CD14-positive monocyte (primary cell): Measurements from ENCODE around the gene LHX3. TPM values are rescaled to one million over a fixed set of nuclear protein-coding genes. Genes with fewer than 3 reads are reported as not detected.

ENCODE experiments used
- DNase-seq, 3 donors: peaks; one replicate each; pipeline ENCODE4 v3.0.0-alpha.2; 2011 to 2022
- H2AFZ ChIP-seq: 2 replicates; pipeline ENCODE4 v1.6.0; 2012; ENCODE audit warnings: mild to moderate bottlenecking, low read depth, low read length, inconsistent platforms; ENCODE audit not compliant: insufficient read depth, poor library complexity, severe bottlenecking
- H3K27ac ChIP-seq, 2 donors: 1 replicate in 1 of 2; 2 replicates in 1 of 2; pipeline ENCODE4 v1.5.1; 2012 to 2013; ENCODE audit warnings: low read length in 2 of 2, control low read depth in 1 of 2, inconsistent platforms in 1 of 2, low read depth in 1 of 2, mild to moderate bottlenecking in 1 of 2
- H3K27me3 ChIP-seq, 2 donors: one replicate each; pipeline versions ENCODE4 v1.6.0 to v1.6.1; 2011 to 2013; ENCODE audit warnings: low read length in 2 of 2; ENCODE audit not compliant: control insufficient read depth in 2 of 2, insufficient read depth in 2 of 2
- H3K36me3 ChIP-seq, 2 donors: replicated peaks in 1 of 2; 1 replicate in 1 of 2; 2 replicates in 1 of 2; pipeline versions ENCODE4 v1.5.1 to v1.6.1; 2012 to 2013; ENCODE audit warnings: low read length in 2 of 2, control low read depth in 1 of 2, inconsistent platforms in 1 of 2, mild to moderate bottlenecking in 1 of 2; ENCODE audit not compliant: insufficient read depth in 2 of 2, control insufficient read depth in 1 of 2
- H3K4me1 ChIP-seq, 2 donors: 1 replicate in 1 of 2; 2 replicates in 1 of 2; pipeline versions ENCODE4 v1.5.1 to v1.6.1; 2012 to 2013; ENCODE audit warnings: low read length in 2 of 2, control low read depth in 1 of 2, inconsistent platforms in 1 of 2, mild to moderate bottlenecking in 1 of 2, moderate library complexity in 1 of 2; ENCODE audit not compliant: insufficient read depth in 2 of 2, control insufficient read depth in 1 of 2
- H3K4me2 ChIP-seq: replicated peaks from 2 replicates; pipeline ENCODE3; 2012; ENCODE audit warnings: low read length, moderate library complexity, mild to moderate bottlenecking; ENCODE audit not compliant: poor library complexity, severe bottlenecking; ENCODE audit errors: extremely low read depth
- H3K4me3 ChIP-seq, 3 experiments: fragments of 200-600 bp in 1 of 3; sonication (generic) in 1 of 3; replicated peaks in 1 of 3; 1 replicate in 2 of 3; 2 replicates in 1 of 3; pipeline ENCODE4 v1.5.1; 2011 to 2013; ENCODE audit warnings: low read length in 3 of 3, mild to moderate bottlenecking in 3 of 3, control low read depth in 2 of 3, low read depth in 2 of 3, inconsistent platforms in 1 of 3, moderate library complexity in 1 of 3
- H3K79me2 ChIP-seq: 2 replicates; pipeline ENCODE4 v1.6.0; 2012; ENCODE audit warnings: mild to moderate bottlenecking, control low read depth, inconsistent platforms, low read length, moderate library complexity; ENCODE audit not compliant: insufficient read depth
- H3K9ac ChIP-seq: 2 replicates; pipeline ENCODE4 v1.6.0; 2017; ENCODE audit warnings: low read length, mild to moderate bottlenecking; ENCODE audit not compliant: insufficient read depth, poor library complexity, severe bottlenecking
- H3K9me3 ChIP-seq, 2 donors: replicated peaks in 1 of 2; 1 replicate in 1 of 2; 2 replicates in 1 of 2; pipeline versions ENCODE4 v1.5.1 to v1.6.1; 2012 to 2013; ENCODE audit warnings: low read length in 2 of 2, control low read depth in 1 of 2; ENCODE audit not compliant: control insufficient read depth in 1 of 2, insufficient read depth in 1 of 2
- H4K20me1 ChIP-seq: 2 replicates; pipeline ENCODE4 v1.6.0; 2012; ENCODE audit warnings: mild to moderate bottlenecking, low read length, control low read depth, moderate library complexity; ENCODE audit not compliant: insufficient read depth
- H3K27ac Mint-ChIP-seq, 7 donors: one replicate each; pipeline ENCODE4 v1.8.0; 2020; ENCODE audit warnings: mild to moderate bottlenecking in 7 of 7, mixed read lengths in 7 of 7, moderate library complexity in 6 of 7, inconsistent platforms in 2 of 7
- H3K27me3 Mint-ChIP-seq, 3 donors: one replicate each; pipeline ENCODE4 v1.8.0; 2021 to 2022; ENCODE audit warnings: low read depth in 3 of 3, mild to moderate bottlenecking in 3 of 3, mixed read lengths in 3 of 3, moderate library complexity in 3 of 3, inconsistent platforms in 1 of 3
- H3K36me3 Mint-ChIP-seq, 2 donors: one replicate each; pipeline ENCODE4 v1.8.0; 2020; ENCODE audit warnings: mixed read lengths in 2 of 2, inconsistent platforms in 1 of 2, mild to moderate bottlenecking in 1 of 2
- H3K4me1 Mint-ChIP-seq: one replicate; pipeline ENCODE4 v1.8.0; 2020; ENCODE audit warnings: mild to moderate bottlenecking, mixed read lengths
- H3K4me3 Mint-ChIP-seq, 2 donors: one replicate each; pipeline ENCODE4 v1.8.0; 2020; ENCODE audit warnings: mild to moderate bottlenecking in 2 of 2, mixed read lengths in 2 of 2, moderate library complexity in 1 of 2
- H3K9me3 Mint-ChIP-seq, 7 donors: one replicate each; pipeline ENCODE4 v1.8.0; 2020 to 2022; ENCODE audit warnings: mixed read lengths in 7 of 7, mild to moderate bottlenecking in 6 of 7, moderate library complexity in 6 of 7, inconsistent platforms in 2 of 7
- CTCF ChIP-seq: fragments of 200-600 bp; IDR thresholded peaks from one replicate; pipeline ENCODE4 v1.8.0; 2022; ENCODE audit warnings: antibody characterized with exemption, mild to moderate bottlenecking
- WGBS: methylation state at CpG from one replicate; pipeline ENCODE4 v1.1.5; 2013; ENCODE audit warnings: missing lambda C conversion rate; ENCODE audit not compliant: insufficient coverage; 5-methylcytosine and 5-hydroxymethylcytosine counted together
- intact Hi-C, 2 donors: fragments of 100-400 bp; cut with micrococcal nuclease; formaldehyde crosslinking; loops; one replicate each; pipeline versions ENCODE4 v1.15.0 to v1.15.1; 2023
- polyA plus RNA-seq, 3 donors: library from polyadenylated mRNA; depleted of rRNA in 1 of 3; unstranded in 2 of 3; stranded (reverse) in 1 of 3; fragments of 300-500 nt in 2 of 3; fragments of >200 nt in 1 of 3; fragmentation: Illumina TruSeq in 2 of 3; gene quantifications; 1 replicate in 2 of 3; 2 replicates in 1 of 3; pipeline ENCODE4 v1.2.3, GENCODE V29; 2012 to 2021

The LHX3 gene
- polyA plus RNA-seq, 3 donors: not detected

GRCh38 chr9:136222166-136222905 is 17.4 kb upstream of the LHX3 start:
- DNase-seq: no peak
- Mint-ChIP-seq H3K36me3 (peaks cover 52 to 68% of the 10 kb centered on the region in 2 donors), H3K27ac (no peak overlapping the region), H3K4me3 (no peak overlapping the region), H3K4me1 (peaks cover 5% of the 10 kb centered on the region), H3K27me3 (peaks cover 0 to 2% (median 0%) of the 10 kb centered on the region in 3 donors), H3K9me3 (no peaks in the 10 kb centered on the region)
- peaks cover 4 to 5% of the 10 kb centered on the region in 2 donors for H3K4me1 ChIP-seq
- no peak overlapping the region for H3K9ac ChIP-seq
- intact Hi-C loops: no loop called here
- TF ChIP-seq CTCF: no peak
- H3K36me3 ChIP-seq: peaks cover 14 to 51% of the 10 kb centered on the region in 2 donors
- H3K79me2 ChIP-seq: no peaks in the 10 kb centered on the region
- H2AFZ ChIP-seq: no peak overlapping the region
- H3K27ac ChIP-seq: no peak overlapping the region
- H3K4me2 ChIP-seq: no peak overlapping the region
- no peaks in the 10 kb centered on the region for H3K27me3 ChIP-seq
- 99% methylated on average over 36 of the region's 38 CpGs for WGBS
- no peaks in the 10 kb centered on the region for H3K9me3 ChIP-seq
- H3K4me3 ChIP-seq: no peak overlapping the region
- H4K20me1 ChIP-seq: no peaks in the 10 kb centered on the region

GRCh38 chr9:136220017-136220729 is 15.2 kb upstream of the LHX3 start:
- H3K4me1 ChIP-seq: no peaks in the 10 kb centered on the region
- peaks cover 55 to 81% of the 10 kb centered on the region in 2 donors for H3K36me3 Mint-ChIP-seq
- H3K4me2 ChIP-seq: no peak overlapping the region
- no peak overlapping the region for H3K4me3 Mint-ChIP-seq
- H3K36me3 ChIP-seq: peaks cover 19 to 65% of the 10 kb centered on the region in 2 donors
- no peak overlapping the region for H3K27ac ChIP-seq
- peaks cover 0 to 2% (median 0%) of the 10 kb centered on the region in 3 donors for H3K27me3 Mint-ChIP-seq
- no peak overlapping the region for H2AFZ ChIP-seq
- no peaks in the 10 kb centered on the region for H3K9me3 ChIP-seq
- no peak for DNase-seq
- no peaks in the 10 kb centered on the region for H3K27me3 ChIP-seq
- H3K9ac ChIP-seq: no peak overlapping the region
- WGBS: 88% methylated on average over 12 of the region's 15 CpGs
- no peaks in the 10 kb centered on the region for H3K79me2 ChIP-seq
- no peak for TF ChIP-seq CTCF
- peak overlapping the region in 1 of 7 donors; percentile 32 for H3K27ac Mint-ChIP-seq
- no peaks in the 10 kb centered on the region for H3K9me3 Mint-ChIP-seq
- H3K4me3 ChIP-seq: no peak overlapping the region
- no peaks in the 10 kb centered on the region for H4K20me1 ChIP-seq
- intact Hi-C loops: no loop called here
- no peaks in the 10 kb centered on the region for H3K4me1 Mint-ChIP-seq
